Adrenal gland (tissue), 12 donors: ENCODE data around the gene PPP1R3E. TPM values are rescaled to one million over a fixed set of nuclear protein-coding genes. Genes with fewer than 3 reads are reported as not detected.
"Not testable (repeated sequence)": the region's sequence is repeated elsewhere in the genome, so short reads cannot be mapped to it uniquely, and the experiment has no call there.

ENCODE experiments used
- DNase-seq, 7 donors: peaks; one replicate each; pipeline ENCODE4 v3.0.0-alpha.2; 2019 to 2020
- H3K27ac ChIP-seq, 5 donors: fragments of 200-600 bp; sonication (generic) in 4 of 5; 1 replicate in 3 of 5; 2 replicates in 2 of 5; pipeline versions ENCODE4 v1.5.1 to v1.8.0; 2016 to 2020; ENCODE audit warnings: mild to moderate bottlenecking in 1 of 5
- H3K27me3 ChIP-seq: fragments of 200-600 bp; 2 replicates; pipeline ENCODE4 v1.8.0; 2021
- H3K36me3 ChIP-seq, 2 donors: fragments of 200-600 bp; replicated peaks in 1 of 2; 1 replicate in 1 of 2; 2 replicates in 1 of 2; pipeline versions ENCODE4 v1.5.1 to v1.8.0; 2018 to 2022
- H3K4me1 ChIP-seq, 2 donors: fragments of 200-600 bp; replicated peaks in 1 of 2; 1 replicate in 1 of 2; 2 replicates in 1 of 2; pipeline versions ENCODE4 v1.5.1 to v1.8.0; 2018 to 2021
- H3K4me3 ChIP-seq, 4 donors: fragments of 200-600 bp; sonication (generic) in 3 of 4; one replicate each; pipeline ENCODE4 v1.5.1; 2016 to 2018
- H3K9me3 ChIP-seq, 3 donors: fragments of 200-600 bp; sonication (generic) in 1 of 3; replicated peaks in 1 of 3; 1 replicate in 2 of 3; 2 replicates in 1 of 3; pipeline versions ENCODE4 v1.5.1 to v1.8.0; 2016 to 2021
- CTCF ChIP-seq, 6 experiments: fragments of 450-650 bp in 4 of 6; fragments of 200-600 bp in 2 of 6; sonication (generic) in 1 of 6; IDR thresholded peaks; 1 replicate in 5 of 6; 2 replicates in 1 of 6; pipeline versions ENCODE4 v1.5.1 to v1.8.0; 2016 to 2021; ENCODE audit warnings: antibody characterized with exemption in 6 of 6, mild to moderate bottlenecking in 2 of 6, moderate library complexity in 1 of 6
- POLR2A ChIP-seq, 2 donors: fragments of 450-650 bp; IDR thresholded peaks; one replicate each; pipeline ENCODE4 v1.6.1; 2017; ENCODE audit warnings: antibody characterized with exemption in 2 of 2, mild to moderate bottlenecking in 2 of 2, moderate library complexity in 1 of 2
- WGBS, 4 donors: extraction: QIAGEN DNeasy Blood & Tissue Kit in 2 of 4; methylation state at CpG; one replicate each; pipeline versions ENCODE4 v1.1.5 to v1.1.7; 2013 to 2017; 5-methylcytosine and 5-hydroxymethylcytosine counted together
- intact Hi-C, 2 donors: fragments of 100-400 bp; cut with DNase I; formaldehyde crosslinking; loops; one replicate each; pipeline versions ENCODE4 v1.14.1 to v1.15.0; 2022 to 2023
- polyA plus RNA-seq, 3 donors: library from polyadenylated mRNA; stranded (reverse); fragments of 200-250 nt in 2 of 3; fragments of 350-450 nt in 1 of 3; fragmentation: Illumina TruSeq in 1 of 3; extraction: RNeasy Lipid Tissue Mini Kit (QIAGEN cat#74804) in 1 of 3; gene quantifications; one replicate each; pipeline ENCODE4 v1.2.3, GENCODE V29; 2013 to 2014
- total RNA-seq, 9 donors: library from RNA; depleted of rRNA in 4 of 9; stranded (reverse); fragments of >200 nt in 4 of 9; fragments of 120-200 nt in 1 of 9; fragmentation: NEBNext Ultra II Directional in 1 of 9; extraction: Animal tissue kit (Norgen Biotek cat#: 25700) in 1 of 9; gene quantifications; one replicate each; pipeline versions ENCODE4 v1.1.0 to v1.2.4, GENCODE V29; 2013 to 2023
- donor health status: healthy with polysubstance abuse.
- donor health status: Bipolar disorder and iron deficiency.
- donor health status: DM: yes; HTN: yes; CAD: no.
- donor health status: DM: no; HTN: no; CAD: no.
- donor health status: DM: no; HTN: no; CAD: no.
- donor health status: DM: yes; HTN: yes; CAD: no.

Gene PPP1R3E
- total and polyA plus RNA-seq, 12 donors: 2.2 to 82.8 (median 13.4) TPM

- DNase-seq: peak in 3 of 7 donors; percentile 30 to 39 (median 33)
- H3K4me1 ChIP-seq: peaks cover 12 to 21% of the 10 kb centered on the region in 2 donors
- H3K9me3 ChIP-seq: no peaks in the 10 kb centered on the region
- intact Hi-C loops: no loop called here
- no peaks in the 10 kb centered on the region for H3K36me3 ChIP-seq
- WGBS, 4 donors: 0 to 2% (median 1%) methylated on average over 10 to 22 of the region's 22 CpGs
- no peak for TF ChIP-seq CTCF (IDR thresholded peaks at IDR 0.05)
- H3K4me3 ChIP-seq: peak overlapping the region; percentile 33 to 93 (median 69)
- peak overlapping the region in 4 of 5 donors; percentile 86 to 92 (median 88) for H3K27ac ChIP-seq
- H3K27me3 ChIP-seq: peaks cover 5% of the 10 kb centered on the region
Measured at GRCh38 chr14:23285530-23286019, 17.1 kb downstream of the PPP1R3E start.

GRCh38 chr14:23284654-23285529, 17.8 kb downstream of the PPP1R3E start:
- H3K36me3 ChIP-seq: no peaks in the 10 kb centered on the region
- WGBS, 4 donors: 29 to 43% (median 30%) methylated on average over 6 to 9 of the region's 9 CpGs
- no peak for DNase-seq
- peak overlapping the region in 2 of 4 donors; percentile 73 to 93 for H3K4me3 ChIP-seq
- H3K9me3 ChIP-seq: no peaks in the 10 kb centered on the region
- peak overlapping the region in 4 of 5 donors; percentile 86 to 92 (median 88) for H3K27ac ChIP-seq
- TF ChIP-seq CTCF (IDR thresholded peaks at IDR 0.05) (no peak), POLR2A (IDR thresholded peaks at IDR 0.05) (no peak)
- H3K4me1 ChIP-seq: peaks cover 12 to 21% of the 10 kb centered on the region in 2 donors
- intact Hi-C loops: no loop called here
- H3K27me3 ChIP-seq: no peaks in the 10 kb centered on the region

GRCh38 chr14:23281247-23281646, 21.4 kb downstream of the PPP1R3E start:
- Histone ChIP-seq H3K9me3 (no peaks in the 10 kb centered on the region), H3K27ac (no peak overlapping the region), H3K4me1 (peaks cover 6 to 14% of the 10 kb centered on the region in 2 donors), H3K4me3 (no peak overlapping the region), H3K27me3 (no peaks in the 10 kb centered on the region), H3K36me3 (peaks cover 0 to 6% of the 10 kb centered on the region in 2 donors)
- WGBS, 4 donors: 95 to 97% (median 96%) methylated on average over 6 of the region's 6 CpGs
- no peak for TF ChIP-seq POLR2A (IDR thresholded peaks at IDR 0.05)
- no peak for TF ChIP-seq CTCF (IDR thresholded peaks at IDR 0.05)
- no peak for DNase-seq
- intact Hi-C loops: no loop called here

- 91 to 96% (median 93%) methylated on average over 6 of the region's 6 CpGs for WGBS, 4 donors
- intact Hi-C loops, H3K27ac ChIP-seq, H3K4me3 ChIP-seq, H3K27me3 ChIP-seq, H3K36me3 ChIP-seq, H3K4me1 ChIP-seq, DNase-seq, H3K9me3 ChIP-seq: not testable (repeated sequence)
Measured at GRCh38 chr14:23277928-23278327, 24.7 kb downstream of the PPP1R3E start.
